NCI-H345 (cell line): Measurements from ENCODE around the gene UGCG.
"Not testable (repeated sequence)": the region's sequence is repeated elsewhere in the genome, so short reads cannot be mapped to it uniquely, and the experiment has no call there.

Source experiments
- DNase-seq: peaks from one replicate; lab custom pipeline; 2025; lab: John Stamatoyannopoulos, UW

The UGCG gene

DNA sequence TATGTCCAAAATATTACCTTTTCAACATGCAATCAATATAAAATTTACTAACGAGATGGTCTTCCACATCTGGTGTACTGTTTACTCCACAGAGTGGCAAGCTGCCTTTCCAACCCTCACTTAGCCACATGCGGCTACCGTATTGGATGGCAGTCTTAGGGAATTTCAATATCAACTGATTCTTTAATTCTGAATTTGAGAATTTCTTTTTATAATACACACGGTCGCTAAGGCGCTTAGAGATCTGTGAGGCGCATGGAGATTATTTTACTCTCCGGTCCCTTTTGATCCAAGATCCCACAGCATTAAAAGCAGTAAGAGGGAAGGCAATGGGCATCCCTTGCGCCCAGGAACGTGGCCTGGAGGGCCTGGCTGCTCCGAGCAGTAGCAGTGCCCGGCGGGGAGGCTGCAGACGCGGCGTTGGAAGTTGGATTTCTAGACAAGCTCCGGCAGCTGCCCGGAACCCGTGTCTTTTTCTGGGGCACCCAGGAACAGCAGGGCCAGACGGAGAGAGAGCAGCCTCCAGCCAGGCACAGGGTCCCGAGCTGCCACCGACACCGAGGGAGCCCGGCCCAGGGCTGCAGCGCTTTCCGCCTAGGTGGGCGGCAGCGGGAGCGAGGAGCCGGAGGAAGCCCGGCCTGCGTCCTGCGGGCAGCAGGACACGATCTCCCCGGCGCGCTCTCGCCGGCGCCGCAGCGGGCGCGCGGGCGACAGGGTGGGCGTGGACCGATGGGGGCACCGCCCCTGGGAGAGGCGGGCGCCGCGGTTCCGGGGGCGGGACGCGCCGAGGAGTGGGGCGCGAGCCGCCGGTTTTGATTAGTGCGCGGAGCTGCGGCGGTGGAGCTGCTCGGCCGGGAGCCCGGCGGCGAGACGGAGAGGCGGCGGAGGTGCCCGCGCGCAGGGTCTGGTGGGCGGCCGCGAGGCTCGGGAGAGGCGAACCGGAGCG, at the start of gene UGCG:
Gene UGCG, plus strand, starts transcription at position 819 of the 946 bp plus-strand sequence. CDS start 402 bp downstream, outside the sequence.
- DNase-seq, result peak; percentile 91

- DNase-seq, result no peak
These were observed 45.1 kb upstream of the UGCG start for GRCh38 chr9:111851553-111851952.

- no peak for DNase-seq
These were observed 44.3 kb upstream of the UGCG start for GRCh38 chr9:111852291-111852690.

DNA sequence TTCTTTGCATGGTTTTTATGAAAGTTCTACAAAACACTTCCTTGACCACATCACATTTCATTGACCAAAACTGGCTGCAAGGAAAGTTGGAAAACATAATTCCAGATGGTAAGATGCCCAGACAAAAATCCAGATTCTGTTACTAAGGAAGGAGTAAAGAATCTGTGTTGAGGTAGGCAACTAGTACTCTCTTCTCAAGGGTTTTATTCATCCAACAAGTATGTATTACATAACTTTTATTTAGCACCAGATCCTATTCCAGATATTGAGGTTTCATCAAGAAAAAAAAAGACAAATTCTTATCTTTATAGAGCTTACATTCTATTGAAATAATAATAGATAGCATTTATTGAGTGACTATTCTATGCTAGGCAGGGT, 43.2 kb upstream of the UGCG start:
- no peak for DNase-seq

DNA sequence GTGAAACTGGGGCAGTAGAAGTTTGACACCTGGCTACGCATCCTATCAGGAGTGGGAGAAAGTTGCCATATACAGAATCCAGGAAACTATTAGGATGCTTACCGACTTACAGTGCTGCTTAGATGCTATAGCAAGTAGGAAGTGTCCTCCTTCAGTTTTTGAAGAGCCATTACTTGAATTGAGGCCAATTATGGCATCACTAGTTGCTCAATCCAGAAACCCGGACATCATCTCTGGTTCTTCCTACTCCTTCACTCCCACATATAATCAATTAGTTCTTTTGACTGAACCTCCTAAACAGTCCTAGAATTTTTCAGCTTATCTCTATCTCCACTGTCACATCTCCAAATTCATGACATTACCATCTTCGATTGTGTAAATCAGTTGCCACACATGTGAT, 41.8 kb upstream of the UGCG start:
- DNase-seq, result no peak

- DNase-seq, result no peak
These were observed 38.9 kb upstream of the UGCG start for GRCh38 chr9:111857555-111858211.

DNA sequence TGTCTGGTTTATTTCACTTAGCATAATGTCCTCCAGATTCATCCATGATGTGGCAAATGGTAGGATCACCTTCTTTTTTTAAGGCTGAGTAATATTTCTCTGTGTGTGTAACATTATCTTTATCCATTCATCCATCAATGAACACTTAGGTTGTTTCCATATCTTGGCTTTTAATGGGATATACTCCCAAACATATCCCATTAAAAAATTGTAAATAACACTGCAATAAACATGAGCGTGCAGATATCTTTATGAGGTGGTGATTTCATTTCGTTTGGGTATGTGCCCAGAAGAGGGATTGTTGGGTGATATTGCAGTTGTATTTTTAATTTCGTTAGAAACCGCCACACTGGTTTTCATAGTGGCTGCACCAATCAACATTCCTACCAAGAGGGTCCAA, 36.2 kb upstream of the UGCG start:
- DNase-seq, result no peak

DNA sequence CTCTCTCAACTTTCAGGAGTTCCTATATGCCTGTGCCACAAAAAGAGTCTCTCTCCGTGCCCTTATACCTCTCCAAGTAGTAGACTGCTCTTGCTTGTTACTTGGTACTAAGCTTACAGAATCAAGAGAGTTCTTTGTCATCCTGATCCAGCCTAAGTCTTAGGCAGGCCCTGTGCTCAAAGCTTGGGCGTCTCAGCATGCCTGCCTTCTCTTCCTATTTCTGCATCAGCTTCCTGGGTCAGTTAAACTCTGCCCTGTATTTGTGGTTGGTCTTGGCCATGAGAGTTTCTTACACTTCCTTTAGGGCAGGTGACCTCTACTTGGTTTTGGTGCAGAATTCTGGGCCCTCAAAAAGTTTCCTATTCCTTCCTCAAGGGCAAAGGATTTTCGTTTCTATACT, 33.0 kb upstream of the UGCG start:
- no peak for DNase-seq

DNA sequence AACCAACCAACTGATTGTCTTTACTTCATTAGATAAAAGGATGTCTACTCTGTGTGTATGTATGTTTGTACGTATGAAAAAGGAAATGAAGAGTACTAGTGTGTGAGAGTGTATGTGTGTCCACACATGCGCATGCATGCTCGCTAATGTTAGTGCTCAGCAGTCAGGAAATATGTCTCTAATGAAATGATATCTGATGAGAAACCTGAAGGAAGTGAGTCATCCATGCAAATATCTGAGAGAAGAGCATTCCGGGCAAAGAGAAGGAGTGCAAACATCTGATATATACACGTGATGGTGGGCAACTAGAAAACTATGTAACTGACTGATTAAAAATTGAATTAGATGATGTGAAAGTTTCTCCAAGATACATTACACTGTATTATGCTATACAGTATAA, 29.6 kb upstream of the UGCG start:
- no peak for DNase-seq

GRCh38 chr9:111868475-111868874, 28.1 kb upstream of the UGCG start:
- no peak for DNase-seq

DNA sequence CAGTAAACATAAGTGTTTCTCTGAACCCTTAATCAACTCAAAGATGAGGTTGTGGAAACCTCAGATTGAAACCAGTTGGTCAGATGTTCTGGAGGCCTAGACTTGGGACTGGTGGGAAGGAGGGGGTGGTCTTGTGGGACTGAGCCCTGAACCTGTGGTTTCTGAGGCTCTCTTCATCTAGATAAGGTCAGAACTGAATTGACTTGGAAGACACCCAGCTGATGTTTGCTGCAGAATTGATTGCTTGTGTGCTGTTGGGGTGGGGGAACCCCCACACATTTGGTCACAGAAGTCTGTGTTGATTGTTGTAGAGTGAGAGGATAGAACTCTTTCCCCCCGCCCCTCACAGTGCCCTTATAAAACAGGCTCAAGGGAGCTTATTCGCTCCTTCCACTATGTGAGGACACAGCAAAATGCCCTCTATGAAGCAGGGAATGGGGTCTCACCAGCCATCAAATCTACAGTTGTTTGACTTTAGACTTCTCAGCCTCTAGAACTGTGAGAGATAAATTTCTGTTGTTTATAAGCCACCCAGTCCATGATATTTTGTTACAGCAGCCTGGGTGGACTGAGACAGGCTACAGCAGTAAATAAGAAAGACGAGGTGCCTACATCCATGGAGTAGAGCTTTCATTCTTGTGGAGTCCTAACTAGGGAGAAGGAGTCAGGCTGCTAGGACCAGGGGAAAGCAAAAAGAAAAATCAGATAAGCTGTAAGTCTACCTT, 25.7 kb upstream of the UGCG start:
- no peak for DNase-seq

DNA sequence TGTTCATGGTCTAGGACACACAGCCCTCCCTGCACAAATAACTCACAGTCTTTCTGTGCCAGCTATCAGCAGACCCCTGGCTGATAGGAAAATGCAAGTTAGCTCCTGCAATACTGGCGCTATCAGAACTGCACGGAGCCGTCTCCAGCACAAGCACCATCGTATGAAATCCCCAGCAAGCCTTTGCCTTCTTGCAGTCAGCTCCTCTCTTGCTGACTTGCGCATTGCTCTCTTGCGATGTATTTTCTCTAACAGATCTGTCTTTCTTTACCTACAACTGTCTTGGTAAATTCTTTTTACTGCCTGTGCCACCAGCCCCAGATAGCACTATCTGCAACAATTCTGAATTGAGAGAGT, 25.1 kb upstream of the UGCG start:
- no peak for DNase-seq

- no peak for DNase-seq
These were observed 23.7 kb upstream of the UGCG start for GRCh38 chr9:111872886-111873285.

DNA sequence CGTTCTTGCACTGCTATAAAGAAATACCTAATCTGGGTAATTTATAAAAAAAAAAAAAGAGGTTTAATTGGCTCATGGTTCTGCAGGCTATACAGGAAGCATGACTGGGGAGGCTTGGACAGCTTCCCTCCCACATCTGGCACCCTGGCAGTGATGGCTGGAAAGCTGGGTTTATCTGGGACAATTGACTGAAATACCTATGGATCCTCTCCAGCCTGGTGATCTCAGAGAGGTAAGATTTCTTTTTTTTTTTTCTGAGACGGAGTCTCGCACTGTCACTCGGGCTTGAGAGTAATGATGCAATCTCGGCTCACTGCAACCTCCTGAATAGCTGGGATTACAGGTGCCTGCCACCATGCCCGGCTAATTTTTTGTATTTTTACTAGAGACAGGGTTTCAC, 22.7 kb upstream of the UGCG start:
- no peak for DNase-seq

DNA sequence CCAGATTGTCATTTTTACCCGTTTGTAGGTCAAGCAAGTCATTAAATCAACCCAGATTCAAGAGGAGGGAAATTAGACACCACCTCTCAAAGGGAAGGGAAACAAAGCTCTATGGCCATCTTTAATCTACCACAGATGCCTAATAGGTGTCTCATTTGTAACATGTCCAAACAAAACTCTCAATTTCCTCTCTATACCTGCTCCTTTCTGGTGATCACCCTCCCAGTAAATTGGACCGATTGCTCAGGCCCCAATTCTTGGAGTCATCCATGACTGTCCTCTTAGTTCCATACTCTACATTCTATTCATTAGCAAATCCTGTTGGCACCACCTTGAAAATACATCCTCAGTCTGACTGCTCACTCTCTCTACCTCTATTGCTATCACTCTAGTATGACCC, 22.1 kb upstream of the UGCG start:
- no peak for DNase-seq

DNA sequence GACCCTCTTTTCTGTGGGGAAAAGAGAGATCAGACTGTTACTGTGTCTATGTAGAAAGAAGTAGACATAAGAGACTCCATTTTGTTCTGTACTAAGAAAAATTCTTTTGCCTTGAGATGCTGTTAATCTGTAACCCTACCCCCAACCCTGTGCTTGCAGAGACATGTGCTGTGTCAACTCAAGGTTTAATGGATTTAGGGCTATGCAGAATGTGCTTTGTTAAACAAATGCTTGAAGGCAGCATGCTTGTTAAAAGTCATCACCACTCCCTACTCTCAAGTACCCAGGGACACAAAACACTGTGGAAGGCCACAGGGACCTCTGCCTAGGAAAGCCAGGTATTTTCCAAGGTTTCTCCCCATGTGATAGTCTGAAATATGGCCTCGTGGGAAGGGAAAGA, 21.3 kb upstream of the UGCG start:
- not testable (repeated sequence) for DNase-seq

DNA sequence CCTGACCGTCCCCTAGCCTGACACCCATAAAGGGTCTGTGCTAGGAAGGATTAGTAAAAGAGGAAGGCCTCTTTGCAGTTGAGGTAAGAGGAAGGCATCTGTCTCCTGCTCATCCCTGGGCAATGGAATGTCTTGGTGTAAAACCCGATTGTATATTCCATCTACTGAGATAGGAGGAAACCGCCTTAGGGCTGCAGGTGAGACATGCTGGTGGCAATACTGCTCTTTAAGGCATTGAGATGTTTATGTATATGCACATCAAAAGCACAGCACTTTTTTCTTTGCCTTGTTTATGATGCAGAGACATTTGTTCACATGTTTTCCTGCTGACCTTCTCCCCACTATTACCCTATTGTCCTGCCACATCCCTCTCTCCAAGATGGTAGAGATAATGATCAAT, 20.9 kb upstream of the UGCG start:
- DNase-seq, result not testable (repeated sequence)

DNA sequence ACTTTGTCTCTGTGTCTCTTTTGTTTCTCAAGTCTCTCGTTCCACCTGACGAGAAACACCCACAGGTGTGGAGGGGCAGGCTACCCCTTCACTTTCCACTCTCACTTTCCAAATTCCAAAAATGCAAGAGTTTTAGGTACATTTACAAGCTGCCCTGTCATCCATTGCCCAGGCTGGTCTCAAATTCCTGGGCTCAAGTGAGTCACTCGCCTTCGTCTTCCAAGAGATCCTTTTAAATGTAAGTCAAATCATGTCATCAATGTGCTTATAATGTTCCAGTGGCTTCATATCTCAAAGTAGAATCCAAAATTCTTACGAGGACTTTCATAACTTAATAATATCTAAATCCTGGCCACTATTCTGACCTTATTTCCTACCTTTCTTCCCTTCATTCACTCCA, 20.4 kb upstream of the UGCG start:
- DNase-seq, result no peak

DNA sequence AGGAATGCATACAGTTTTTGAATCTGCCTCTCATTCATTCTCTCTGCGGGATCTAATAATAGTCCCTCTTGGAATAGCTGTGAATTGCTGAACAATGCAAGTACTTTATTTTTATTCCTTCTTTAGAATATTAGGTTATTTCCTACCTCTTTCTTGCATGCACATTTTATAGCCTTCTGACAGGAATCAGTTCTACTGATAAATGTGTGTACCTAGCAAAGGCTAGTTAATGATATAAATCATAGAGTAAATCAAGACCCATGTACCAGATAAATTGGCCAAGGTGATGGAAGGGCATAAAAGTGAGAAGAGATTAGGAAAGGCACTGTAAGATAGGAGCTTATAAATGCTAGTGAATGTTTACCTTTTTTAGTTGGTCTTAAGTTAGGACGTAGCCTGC, 19.2 kb upstream of the UGCG start:
- DNase-seq, result no peak

GRCh38 chr9:111878946-111879345, 17.7 kb upstream of the UGCG start:
- DNase-seq, result no peak

- DNase-seq, result no peak
These were observed 9.5 kb upstream of the UGCG start for GRCh38 chr9:111886983-111887718.

DNA sequence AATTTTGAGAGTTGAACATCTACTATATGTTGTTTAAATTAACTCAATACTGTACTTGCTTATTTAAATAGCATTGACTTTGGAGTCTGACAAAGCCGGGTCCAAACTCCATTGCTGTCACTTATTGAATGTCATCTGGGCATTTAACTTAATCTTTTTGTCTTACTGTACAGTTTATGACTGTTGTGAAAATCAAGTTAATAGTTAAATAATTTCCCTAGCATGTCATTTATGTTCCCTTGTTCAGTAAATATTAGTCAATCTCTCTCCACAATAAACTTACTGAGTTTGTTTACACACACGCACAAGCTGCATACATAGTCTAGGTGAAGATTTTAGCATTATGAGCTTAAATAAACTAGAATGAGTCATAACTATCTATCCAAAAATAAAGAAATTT, 6.3 kb upstream of the UGCG start:
- no peak for DNase-seq
